GM12892 (cell line): ENCODE results near the gene RBM33.

ENCODE experiments used
- POLR2A ChIP-seq: IDR thresholded peaks from 2 replicates; pipeline ENCODE4 v1.6.1; 2011; ENCODE audit warnings: low read depth, low read length, control low read depth
- POLR2AphosphoS5 ChIP-seq: IDR thresholded peaks from 2 replicates; pipeline ENCODE4 v1.6.1; 2011; ENCODE audit warnings: low read depth, low read length, control low read depth
- TAF1 ChIP-seq: IDR thresholded peaks from 2 replicates; pipeline ENCODE4 v1.6.1; 2011; ENCODE audit warnings: low read depth, mild to moderate bottlenecking, control low read depth, low read length, borderline replicate concordance

- TF ChIP-seq POLR2AphosphoS5 (no peak), POLR2A (no peak), TAF1 (no peak)
Observed at GRCh38 chr7:155766386-155766785, 121.9 kb downstream of the RBM33 start.
